ENCODE data around the gene LYZL6.
"Not testable (repeated sequence)": the region's sequence is repeated elsewhere in the genome, so short reads cannot be mapped to it uniquely, and the experiment has no call there.

Gene LYZL6

GRCh38 chr17:35907691-35908090, 35.8 kb downstream of the LYZL6 start:
- no peak for DNase-seq (ENCODE audit: low read depth in 1 of 2, low spot score in 1 of 2)

GRCh38 chr17:35906926-35907637, 36.4 kb downstream of the LYZL6 start:
- DNase-seq (ENCODE audit: low read depth in 1 of 2, low spot score in 1 of 2) = no peak

- no peak for DNase-seq (ENCODE audit: low read depth in 1 of 2, low spot score in 1 of 2)
These were observed 37.2 kb downstream of the LYZL6 start for GRCh38 chr17:35906191-35906925.

- DNase-seq (ENCODE audit: low read depth in 1 of 2, low spot score in 1 of 2) = no peak
These were observed 40.1 kb downstream of the LYZL6 start for GRCh38 chr17:35903451-35903850.

GRCh38 chr17:35901631-35902175, 41.8 kb downstream of the LYZL6 start:
- no peak for DNase-seq (ENCODE audit: low read depth in 1 of 2, low spot score in 1 of 2)

GRCh38 chr17:35900708-35901480, 42.6 kb downstream of the LYZL6 start:
- DNase-seq (ENCODE audit: low read depth in 1 of 2, low spot score in 1 of 2) = no peak

- no peak for DNase-seq (ENCODE audit: low read depth in 1 of 2, low spot score in 1 of 2)
These were observed 43.2 kb downstream of the LYZL6 start for GRCh38 chr17:35900280-35900679.

DNA sequence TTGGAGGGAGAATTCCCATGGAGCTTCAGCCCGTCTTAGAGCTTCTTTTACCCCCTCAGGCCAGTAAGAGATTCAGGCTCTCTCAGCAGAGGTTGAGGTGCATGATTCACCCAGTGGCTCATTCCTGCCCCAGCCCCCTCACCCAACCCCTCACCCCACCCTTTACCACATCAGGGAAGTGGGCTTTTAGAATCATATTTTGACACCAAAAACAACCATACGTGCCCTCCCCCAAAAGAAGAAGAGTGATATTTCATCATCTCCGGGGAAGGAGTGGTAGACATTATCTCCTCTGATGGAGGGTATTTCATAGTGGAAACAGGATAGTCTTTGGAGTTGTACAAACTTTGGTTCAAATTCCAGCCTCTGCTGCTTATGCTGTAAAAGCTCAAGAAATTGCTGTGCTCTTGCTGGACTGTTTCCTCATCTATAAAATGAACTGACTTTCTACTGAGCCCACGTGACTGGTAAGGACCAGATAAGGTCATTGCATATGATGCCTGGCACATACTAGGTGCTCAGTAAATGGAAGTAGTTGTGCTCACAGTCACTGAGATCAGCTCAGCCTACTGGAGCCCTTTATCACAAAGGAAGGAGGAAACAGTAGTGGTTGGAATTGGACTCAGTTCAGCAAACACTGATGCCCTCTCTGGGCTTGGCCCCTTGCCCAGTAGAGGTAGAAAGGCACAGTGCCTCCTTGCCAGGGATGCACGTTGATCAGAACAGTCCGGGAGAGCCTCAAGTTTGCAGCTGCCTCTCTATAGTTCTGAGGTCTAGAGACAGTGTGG, 45.0 kb downstream of the LYZL6 start:
- no peak for DNase-seq (ENCODE audit: low read depth in 1 of 2, low spot score in 1 of 2)

GRCh38 chr17:35897772-35898171, 45.7 kb downstream of the LYZL6 start:
- DNase-seq (ENCODE audit: low read depth in 1 of 2, low spot score in 1 of 2) = not testable (repeated sequence)

- no peak for DNase-seq (ENCODE audit: low read depth in 1 of 2, low spot score in 1 of 2)
These were observed 47.6 kb downstream of the LYZL6 start for GRCh38 chr17:35895636-35896587.

DNA sequence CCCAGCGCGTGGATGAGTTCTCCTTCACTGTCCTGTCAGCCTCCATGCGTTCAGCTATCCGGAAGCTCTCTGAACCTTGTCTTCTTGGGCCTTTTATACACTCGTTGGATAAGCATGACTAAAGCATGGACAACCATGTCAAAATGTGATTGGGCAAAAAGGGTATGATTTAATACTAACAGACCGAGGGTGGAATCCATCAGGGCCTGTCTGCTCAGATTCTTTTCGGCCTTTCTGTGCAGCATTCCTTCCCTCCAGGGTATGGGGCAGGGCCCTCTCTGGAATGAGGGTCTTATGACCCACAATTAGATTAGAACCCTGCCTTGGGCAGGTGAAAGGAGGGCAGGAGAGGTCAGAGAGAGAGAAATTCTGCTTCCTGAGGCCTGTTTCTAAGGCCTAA, 49.3 kb downstream of the LYZL6 start:
- no peak for DNase-seq (ENCODE audit: low read depth in 1 of 2, low spot score in 1 of 2)

DNA sequence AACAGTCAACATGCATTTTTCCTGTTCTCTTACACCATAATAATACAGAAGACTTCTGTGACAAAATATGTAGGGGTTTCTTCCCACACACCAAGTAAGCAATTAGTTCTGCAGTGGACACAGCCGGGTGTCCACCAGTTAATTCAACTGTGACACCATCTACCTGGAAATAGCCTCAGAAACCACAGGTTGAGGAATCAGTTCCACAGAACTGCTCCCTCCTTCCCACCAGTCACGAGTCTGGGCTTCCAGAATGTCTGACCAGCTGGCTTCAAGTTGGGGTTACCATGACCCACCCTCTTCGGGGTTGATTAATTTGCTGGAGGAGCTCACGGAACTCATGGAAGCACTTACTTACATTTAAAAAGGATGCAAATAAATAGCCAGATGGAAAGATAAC, 49.8 kb downstream of the LYZL6 start:
- DNase-seq (ENCODE audit: low read depth in 1 of 2, low spot score in 1 of 2) = no peak

DNA sequence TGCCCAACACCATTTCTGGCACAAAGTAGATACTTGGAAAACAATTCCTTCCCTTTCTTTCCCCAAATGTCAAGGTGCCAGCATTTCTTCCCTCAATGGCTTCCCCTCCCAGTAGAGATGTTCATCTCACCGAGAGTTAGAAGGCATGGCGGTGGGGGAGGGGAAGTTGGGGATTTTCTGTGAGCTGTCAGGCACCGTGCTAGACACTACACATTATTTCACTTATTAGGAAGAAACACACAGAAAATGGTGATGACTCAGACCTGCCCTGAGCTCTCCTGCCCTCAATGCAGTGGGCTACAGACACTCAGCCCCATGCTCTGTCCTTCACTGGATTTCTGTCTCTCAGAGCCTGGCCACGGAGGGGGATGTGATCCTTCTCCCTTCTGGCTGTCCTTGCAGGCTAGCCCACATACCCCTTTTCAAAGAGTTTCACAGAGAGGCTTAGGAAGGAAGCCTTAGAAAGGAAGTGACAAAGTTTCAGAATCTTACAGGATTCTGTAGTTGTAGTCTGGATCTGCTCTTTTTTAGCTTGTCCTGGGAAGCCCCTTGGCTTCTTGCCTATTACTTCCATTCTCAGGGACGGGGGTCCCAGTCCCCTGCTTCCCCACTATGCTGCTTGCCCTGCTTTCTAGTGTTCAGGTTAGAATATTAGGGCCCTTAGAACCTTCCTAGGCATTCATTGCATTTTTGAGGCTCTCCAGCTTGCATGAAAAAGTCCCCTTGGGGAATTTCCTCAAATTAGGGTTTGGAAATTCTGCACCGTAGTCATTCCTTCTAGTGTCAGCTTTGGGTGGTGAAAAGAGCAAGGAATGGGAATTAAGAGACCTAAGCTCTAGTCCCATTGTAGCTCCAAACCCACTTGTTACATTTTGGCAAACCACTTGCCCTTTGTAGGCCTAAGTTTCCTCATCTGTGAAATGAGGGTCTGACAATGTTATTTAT, 51.1 kb downstream of the LYZL6 start:
- DNase-seq (ENCODE audit: low read depth in 1 of 2, low spot score in 1 of 2) = peak in 1 of 2 donors; percentile 21

- no peak for DNase-seq (ENCODE audit: low read depth in 1 of 2, low spot score in 1 of 2)
These were observed 52.2 kb downstream of the LYZL6 start for GRCh38 chr17:35891269-35891668.

DNA sequence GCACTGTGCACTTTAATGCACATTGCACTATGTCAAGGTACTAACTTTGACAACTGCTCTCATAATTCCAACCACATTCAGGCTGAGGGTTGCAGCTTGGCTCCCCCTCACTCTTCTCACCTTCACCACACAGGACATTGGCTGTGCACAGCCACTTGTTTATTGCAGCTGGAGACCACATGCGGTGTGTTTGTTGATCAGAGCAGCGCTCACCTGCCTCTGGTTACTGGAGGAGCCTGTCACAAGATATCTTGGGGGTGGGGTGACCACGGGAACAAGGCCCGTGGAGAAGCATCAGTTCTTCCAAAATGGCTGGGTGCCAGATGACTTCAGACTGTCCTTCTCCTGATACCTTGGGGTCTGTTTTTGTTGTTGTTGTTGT, 52.7 kb downstream of the LYZL6 start:
- DNase-seq (ENCODE audit: low read depth in 1 of 2, low spot score in 1 of 2) = no peak

DNA sequence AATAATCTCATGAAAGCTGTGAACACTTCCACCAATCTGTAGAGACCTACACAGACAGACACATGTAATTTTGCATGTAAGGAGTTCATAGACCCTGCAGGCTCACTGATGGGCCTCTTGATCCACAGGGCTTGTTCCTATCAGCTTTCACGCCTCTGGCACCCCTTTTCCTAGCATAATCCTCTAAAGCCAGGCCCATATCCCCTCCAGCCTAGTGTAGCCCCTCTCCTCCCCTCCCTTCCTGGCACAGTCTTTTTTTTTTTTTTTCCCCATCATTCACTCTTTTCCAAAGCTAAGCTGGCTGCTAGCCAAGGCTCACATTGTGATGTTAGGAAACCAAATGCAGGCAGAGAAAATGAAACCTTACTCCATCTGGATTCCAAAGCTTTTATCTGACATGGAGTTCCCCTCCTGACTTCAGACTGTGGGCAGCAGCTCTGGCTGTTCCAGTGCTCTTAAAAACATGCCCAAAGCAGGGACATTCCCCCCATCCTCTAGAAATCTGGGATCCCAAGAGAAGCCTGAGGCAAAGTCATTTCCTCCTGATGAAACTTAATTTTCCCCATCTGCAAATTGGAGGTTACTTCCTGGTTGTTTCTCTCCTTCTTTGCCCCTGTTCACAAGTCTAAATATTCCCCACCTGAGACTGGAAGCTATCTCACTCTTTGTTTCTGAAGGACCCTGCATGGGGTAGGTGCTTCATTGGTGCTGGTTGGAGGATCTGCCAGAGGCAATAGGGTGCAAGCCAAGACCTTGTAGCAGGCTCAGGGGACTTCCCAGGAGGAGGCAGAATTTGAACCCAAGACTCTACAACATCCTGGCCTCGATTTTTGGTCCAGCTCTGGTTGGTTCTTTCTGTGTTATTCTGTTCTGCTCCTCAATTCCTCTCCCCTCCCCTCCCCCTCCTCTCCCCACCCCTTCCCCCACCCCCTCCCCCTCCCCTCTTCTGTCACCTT, 53.4 kb downstream of the LYZL6 start:
- DNase-seq (ENCODE audit: low read depth in 1 of 2, low spot score in 1 of 2) = no peak

DNA sequence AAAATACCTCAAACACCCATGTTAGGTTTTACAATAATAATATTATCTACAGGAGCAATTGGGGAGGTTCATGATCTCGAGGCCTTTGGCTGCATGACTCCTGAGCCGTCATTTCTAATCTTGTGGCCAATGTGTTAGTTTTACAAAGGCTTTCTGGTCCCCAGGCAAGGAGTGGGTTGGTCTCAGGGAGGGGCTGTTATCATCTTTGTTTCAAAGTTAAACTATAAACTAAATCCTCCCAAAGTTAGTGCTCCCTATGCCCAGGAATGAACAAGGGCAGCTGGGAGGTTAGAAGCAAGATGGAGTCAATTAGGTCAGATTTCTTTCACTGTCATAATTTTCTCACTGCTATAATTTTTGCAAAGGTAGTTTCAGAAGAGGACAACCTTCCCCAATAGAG, 54.3 kb downstream of the LYZL6 start:
- no peak for DNase-seq (ENCODE audit: low read depth in 1 of 2, low spot score in 1 of 2)
